ENCODE data around the gene ANKS1B. TPM values are rescaled to one million over a fixed set of nuclear protein-coding genes. Genes with fewer than 3 reads are reported as not detected.

ANKS1B gene
- total RNA-seq, 1 donor from 2014 or later = 2.4 TPM

DNA sequence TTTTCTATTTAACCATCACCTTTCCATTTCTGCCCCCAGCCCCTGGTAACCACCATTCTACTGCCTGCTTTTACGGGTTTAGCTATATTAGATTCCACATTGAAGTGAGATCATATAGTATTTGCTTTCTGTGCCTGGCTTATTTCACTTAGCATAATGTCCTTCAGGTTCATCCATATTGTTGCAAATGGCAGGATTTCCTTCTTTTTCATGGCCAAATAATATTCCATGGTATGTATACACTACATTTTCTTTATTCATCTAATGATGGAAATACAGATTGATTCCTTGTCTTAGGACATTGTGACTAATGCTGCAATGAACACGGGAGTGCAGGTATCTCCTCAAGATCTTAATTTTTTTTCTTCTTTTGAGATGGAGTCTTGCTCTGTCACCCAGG is 1137.5 kb downstream of the ANKS1B start:
- H3K9me3 Mint-ChIP-seq (ENCODE audit: unreplicated experiment) = no peaks in the 10 kb centered on the region
- H3K27ac Mint-ChIP-seq (ENCODE audit: unreplicated experiment) = no peak overlapping the region
- Histone ChIP-seq H2AFZ (ENCODE audit: low read depth, low read length) (no peak overlapping the region), H3K4me2 (ENCODE audit: low read length) (no peak overlapping the region), H3K36me3 (ENCODE audit: insufficient read depth, low read length) (no peaks in the 10 kb centered on the region), H3K27me3 (ENCODE audit: insufficient read depth, low read length) (no peaks in the 10 kb centered on the region), H3K9ac (ENCODE audit: low read length) (no peak overlapping the region), H3K4me1 (ENCODE audit: insufficient read depth, low read length) (no peaks in the 10 kb centered on the region), H3K4me3 (ENCODE audit: insufficient read depth, low read depth, low read length) (no peak overlapping the region), H3K9me3 (ENCODE audit: insufficient read depth, low read depth, low read length) (no peaks in the 10 kb centered on the region), H3K79me2 (ENCODE audit: insufficient read depth, low read length) (no peaks in the 10 kb centered on the region), H4K20me1 (ENCODE audit: insufficient read depth, low read length) (no peaks in the 10 kb centered on the region), H3K27ac (ENCODE audit: low read depth, low read length) (no peak overlapping the region)
- no peaks in the 10 kb centered on the region for H3K36me3 Mint-ChIP-seq (ENCODE audit: low read depth, unreplicated experiment)
- FAIRE-seq (no peak), DNase-seq (ENCODE audit: low read depth) (no peak)
- H3K27me3 Mint-ChIP-seq (ENCODE audit: low read depth, unreplicated experiment) = no peaks in the 10 kb centered on the region
- peaks cover 6% of the 10 kb centered on the region for H3K4me1 Mint-ChIP-seq (ENCODE audit: low read depth, unreplicated experiment)
- no peak for TF ChIP-seq EZH2 (IDR thresholded peaks at IDR 0.05; ENCODE audit: insufficient read depth, low read length)
- TF ChIP-seq, protein P1, sequence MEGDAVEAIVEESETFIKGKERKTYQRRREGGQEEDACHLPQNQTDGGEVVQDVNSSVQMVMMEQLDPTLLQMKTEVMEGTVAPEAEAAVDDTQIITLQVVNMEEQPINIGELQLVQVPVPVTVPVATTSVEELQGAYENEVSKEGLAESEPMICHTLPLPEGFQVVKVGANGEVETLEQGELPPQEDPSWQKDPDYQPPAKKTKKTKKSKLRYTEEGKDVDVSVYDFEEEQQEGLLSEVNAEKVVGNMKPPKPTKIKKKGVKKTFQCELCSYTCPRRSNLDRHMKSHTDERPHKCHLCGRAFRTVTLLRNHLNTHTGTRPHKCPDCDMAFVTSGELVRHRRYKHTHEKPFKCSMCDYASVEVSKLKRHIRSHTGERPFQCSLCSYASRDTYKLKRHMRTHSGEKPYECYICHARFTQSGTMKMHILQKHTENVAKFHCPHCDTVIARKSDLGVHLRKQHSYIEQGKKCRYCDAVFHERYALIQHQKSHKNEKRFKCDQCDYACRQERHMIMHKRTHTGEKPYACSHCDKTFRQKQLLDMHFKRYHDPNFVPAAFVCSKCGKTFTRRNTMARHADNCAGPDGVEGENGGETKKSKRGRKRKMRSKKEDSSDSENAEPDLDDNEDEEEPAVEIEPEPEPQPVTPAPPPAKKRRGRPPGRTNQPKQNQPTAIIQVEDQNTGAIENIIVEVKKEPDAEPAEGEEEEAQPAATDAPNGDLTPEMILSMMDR (IDR thresholded peaks at IDR 0.05; ENCODE audit: insufficient read depth, low read depth, low read length) = no peak
- no peak overlapping the region for H3K4me3 Mint-ChIP-seq (ENCODE audit: unreplicated experiment)

DNA sequence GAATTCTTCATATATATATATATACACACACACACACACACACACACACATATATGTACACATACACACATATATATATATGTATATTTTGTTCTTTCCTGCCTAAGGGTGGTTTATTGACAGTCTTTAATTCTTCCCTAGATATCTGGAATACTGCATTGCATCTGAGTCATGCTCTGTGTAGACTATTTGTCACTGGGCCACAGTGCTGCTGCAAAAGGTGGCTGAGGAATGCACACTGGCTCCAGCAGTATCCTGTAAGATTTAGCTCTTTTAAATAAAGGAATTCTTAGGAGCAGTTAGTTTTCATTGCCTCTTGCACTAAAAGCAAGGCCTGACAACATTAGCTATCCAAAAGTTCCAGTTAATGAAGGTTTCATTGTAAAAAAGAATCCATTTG is 1138.8 kb downstream of the ANKS1B start:
- Histone ChIP-seq H3K4me1 (ENCODE audit: insufficient read depth, low read length) (no peaks in the 10 kb centered on the region), H3K27me3 (ENCODE audit: insufficient read depth, low read length) (no peaks in the 10 kb centered on the region), H3K27ac (ENCODE audit: low read depth, low read length) (no peak overlapping the region), H3K4me2 (ENCODE audit: low read length) (no peak overlapping the region), H3K4me3 (ENCODE audit: insufficient read depth, low read depth, low read length) (no peak overlapping the region), H2AFZ (ENCODE audit: low read depth, low read length) (no peak overlapping the region), H4K20me1 (ENCODE audit: insufficient read depth, low read length) (no peaks in the 10 kb centered on the region), H3K79me2 (ENCODE audit: insufficient read depth, low read length) (no peaks in the 10 kb centered on the region), H3K9me3 (ENCODE audit: insufficient read depth, low read depth, low read length) (no peaks in the 10 kb centered on the region), H3K9ac (ENCODE audit: low read length) (no peak overlapping the region), H3K36me3 (ENCODE audit: insufficient read depth, low read length) (no peaks in the 10 kb centered on the region)
- TF ChIP-seq, protein P1 (IDR thresholded peaks at IDR 0.05; ENCODE audit: insufficient read depth, low read depth, low read length) = no peak
- TF ChIP-seq EZH2 (IDR thresholded peaks at IDR 0.05; ENCODE audit: insufficient read depth, low read length) = no peak
- Mint-ChIP-seq H3K27me3 (ENCODE audit: low read depth, unreplicated experiment) (no peaks in the 10 kb centered on the region), H3K36me3 (ENCODE audit: low read depth, unreplicated experiment) (no peaks in the 10 kb centered on the region), H3K4me3 (ENCODE audit: unreplicated experiment) (no peak overlapping the region), H3K9me3 (ENCODE audit: unreplicated experiment) (no peaks in the 10 kb centered on the region), H3K4me1 (ENCODE audit: low read depth, unreplicated experiment) (peaks cover 6% of the 10 kb centered on the region), H3K27ac (ENCODE audit: unreplicated experiment) (no peak overlapping the region)
- DNase-seq (ENCODE audit: low read depth) = peak; percentile 24
- no peak for FAIRE-seq

DNA sequence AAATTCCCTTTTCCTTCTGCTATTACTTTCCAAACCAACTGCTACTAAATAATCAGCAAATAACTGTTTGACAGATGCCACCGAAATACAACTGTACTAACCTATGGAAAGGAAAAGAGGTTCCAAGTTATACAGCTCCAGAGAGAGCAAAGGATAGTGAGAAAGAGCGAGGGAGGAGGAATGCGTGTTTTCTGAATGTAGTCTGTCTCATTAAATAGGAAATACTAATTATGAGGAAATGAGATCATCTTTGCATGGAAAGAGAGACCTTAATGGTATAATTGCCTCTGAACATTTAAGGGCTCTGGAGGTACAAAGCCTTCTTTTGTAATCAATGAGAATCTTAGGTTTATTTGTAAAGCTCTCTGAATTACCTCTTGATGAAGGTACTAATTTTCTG is 1144.4 kb downstream of the ANKS1B start:
- Histone ChIP-seq H3K4me3 (ENCODE audit: insufficient read depth, low read depth, low read length) (no peak overlapping the region), H2AFZ (ENCODE audit: low read depth, low read length) (no peak overlapping the region), H3K4me2 (ENCODE audit: low read length) (no peak overlapping the region), H3K27me3 (ENCODE audit: insufficient read depth, low read length) (no peaks in the 10 kb centered on the region), H3K79me2 (ENCODE audit: insufficient read depth, low read length) (no peaks in the 10 kb centered on the region), H3K36me3 (ENCODE audit: insufficient read depth, low read length) (no peaks in the 10 kb centered on the region), H3K9me3 (ENCODE audit: insufficient read depth, low read depth, low read length) (no peaks in the 10 kb centered on the region), H3K9ac (ENCODE audit: low read length) (no peak overlapping the region), H4K20me1 (ENCODE audit: insufficient read depth, low read length) (no peaks in the 10 kb centered on the region), H3K27ac (ENCODE audit: low read depth, low read length) (no peak overlapping the region), H3K4me1 (ENCODE audit: insufficient read depth, low read length) (peaks cover 4% of the 10 kb centered on the region)
- Mint-ChIP-seq H3K4me1 (ENCODE audit: low read depth, unreplicated experiment) (peaks cover 2% of the 10 kb centered on the region), H3K36me3 (ENCODE audit: low read depth, unreplicated experiment) (no peaks in the 10 kb centered on the region), H3K27ac (ENCODE audit: unreplicated experiment) (no peak overlapping the region), H3K9me3 (ENCODE audit: unreplicated experiment) (no peaks in the 10 kb centered on the region), H3K27me3 (ENCODE audit: low read depth, unreplicated experiment) (no peaks in the 10 kb centered on the region), H3K4me3 (ENCODE audit: unreplicated experiment) (no peak overlapping the region)
- no peak for DNase-seq (ENCODE audit: low read depth)
- no peak for FAIRE-seq
- TF ChIP-seq, protein P1 (IDR thresholded peaks at IDR 0.05; ENCODE audit: insufficient read depth, low read depth, low read length) = no peak
- no peak for TF ChIP-seq EZH2 (IDR thresholded peaks at IDR 0.05; ENCODE audit: insufficient read depth, low read length)
